ELR (cell line): Measurements from ENCODE around the gene PACS1.
"Not testable (repeated sequence)": the region's sequence is repeated elsewhere in the genome, so short reads cannot be mapped to it uniquely, and the experiment has no call there.

Experiments
- DNase-seq: peaks from one replicate; pipeline ENCODE4 v3.0.0-alpha.2; 2015; ENCODE audit warnings: low read depth

Gene PACS1

DNA sequence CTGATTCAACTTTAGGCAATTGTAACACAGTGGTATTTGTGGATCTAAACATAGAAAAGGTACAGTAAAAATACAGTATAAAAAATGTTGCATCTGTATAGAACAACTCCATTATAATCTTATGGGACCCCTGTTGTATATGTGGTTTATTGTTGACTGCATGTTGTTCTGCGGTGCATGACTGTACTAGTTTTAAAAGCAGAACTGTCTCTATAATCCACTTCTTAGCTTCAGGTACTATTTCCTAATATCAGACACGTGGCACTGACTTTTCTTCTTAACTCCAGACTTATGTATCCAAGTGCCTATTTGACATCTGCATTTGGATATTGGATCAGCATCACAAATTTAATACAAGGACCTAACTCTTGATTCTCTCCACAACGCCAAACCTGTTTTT is 41.1 kb downstream of the PACS1 start:
- DNase-seq, result no peak

DNA sequence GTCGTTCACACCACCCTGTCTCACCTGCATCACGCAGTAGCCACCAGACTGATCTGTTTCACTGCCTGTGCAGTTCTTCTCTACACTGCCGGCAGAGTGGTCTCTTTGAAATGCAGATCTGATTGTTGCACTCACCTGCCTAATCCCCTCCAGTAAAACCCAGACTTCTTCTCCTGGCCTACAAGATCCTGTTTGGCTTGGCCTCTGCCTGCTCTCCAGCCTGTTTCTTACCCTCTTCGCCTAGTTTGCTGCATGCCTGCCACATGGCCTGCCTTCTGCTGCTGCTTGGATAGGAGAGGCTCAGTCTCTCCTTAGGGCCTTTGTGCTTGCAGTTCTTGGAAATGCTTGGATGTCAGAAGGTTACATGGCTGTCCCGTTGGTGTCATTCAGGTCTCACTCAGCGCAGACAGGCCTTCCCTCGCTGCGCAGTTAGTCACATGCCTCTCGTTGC is 42.0 kb downstream of the PACS1 start:
- DNase-seq, result peak; percentile 15

DNA sequence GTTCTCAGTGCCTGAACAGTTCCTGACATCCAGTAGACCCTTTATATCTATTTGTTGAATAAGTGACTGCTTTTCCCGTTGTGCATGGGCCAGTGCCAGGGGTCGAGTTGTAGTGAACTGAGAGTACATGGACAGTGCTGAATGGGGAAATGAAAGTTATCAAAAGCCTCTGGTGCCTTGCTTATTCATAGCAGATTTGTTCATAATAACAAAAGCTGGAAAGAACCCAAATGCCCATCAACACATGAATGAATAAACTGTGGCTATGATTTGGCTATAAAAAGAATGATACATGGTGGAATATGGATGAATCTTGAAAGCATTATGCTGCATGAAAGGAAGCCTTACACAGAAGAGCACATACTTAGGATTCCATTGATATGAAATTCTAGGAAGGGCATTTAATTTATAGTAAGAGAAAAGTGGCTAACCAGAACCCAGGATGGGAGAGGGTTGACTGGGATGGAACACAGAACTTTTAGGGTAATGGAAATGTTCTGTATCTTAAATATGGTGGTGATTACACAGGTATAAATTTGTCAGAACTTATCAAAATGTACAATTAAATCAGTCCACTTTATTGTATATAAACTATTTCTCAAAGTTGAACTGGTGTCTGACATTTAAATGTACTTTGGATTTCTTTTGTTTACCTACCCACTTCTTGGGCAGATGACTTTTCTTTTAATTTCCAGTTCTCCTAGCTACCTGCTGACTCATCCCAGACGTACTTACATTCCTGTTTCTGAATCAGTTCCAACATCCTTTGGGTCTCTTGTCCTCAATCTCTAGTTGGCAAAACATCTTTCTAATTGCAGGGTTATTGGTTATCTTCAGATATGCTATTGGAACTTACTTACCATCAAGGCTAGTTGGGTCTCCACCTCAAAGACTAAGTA is 42.8 kb downstream of the PACS1 start:
- peak; percentile 97 for DNase-seq

DNA sequence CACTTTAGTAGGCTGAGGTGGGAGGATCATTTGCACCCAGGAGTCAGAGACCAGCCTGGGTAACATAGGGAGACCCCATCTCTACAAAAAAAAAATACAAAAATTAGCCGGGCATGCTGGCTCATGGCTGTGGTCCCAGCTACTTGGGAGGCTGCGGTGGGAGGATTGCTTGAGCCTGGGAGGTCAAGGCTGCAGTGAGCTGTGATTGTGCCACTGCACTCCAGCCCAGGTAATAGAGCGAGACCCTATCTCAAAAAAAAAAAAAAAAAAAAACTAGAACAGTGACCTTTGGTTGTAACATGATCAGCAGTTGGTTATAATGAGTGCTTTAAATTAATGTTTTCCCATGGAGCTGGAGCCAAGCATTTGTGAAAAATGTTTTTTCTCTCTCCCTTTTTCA is 44.9 kb downstream of the PACS1 start:
- not testable (repeated sequence) for DNase-seq

DNA sequence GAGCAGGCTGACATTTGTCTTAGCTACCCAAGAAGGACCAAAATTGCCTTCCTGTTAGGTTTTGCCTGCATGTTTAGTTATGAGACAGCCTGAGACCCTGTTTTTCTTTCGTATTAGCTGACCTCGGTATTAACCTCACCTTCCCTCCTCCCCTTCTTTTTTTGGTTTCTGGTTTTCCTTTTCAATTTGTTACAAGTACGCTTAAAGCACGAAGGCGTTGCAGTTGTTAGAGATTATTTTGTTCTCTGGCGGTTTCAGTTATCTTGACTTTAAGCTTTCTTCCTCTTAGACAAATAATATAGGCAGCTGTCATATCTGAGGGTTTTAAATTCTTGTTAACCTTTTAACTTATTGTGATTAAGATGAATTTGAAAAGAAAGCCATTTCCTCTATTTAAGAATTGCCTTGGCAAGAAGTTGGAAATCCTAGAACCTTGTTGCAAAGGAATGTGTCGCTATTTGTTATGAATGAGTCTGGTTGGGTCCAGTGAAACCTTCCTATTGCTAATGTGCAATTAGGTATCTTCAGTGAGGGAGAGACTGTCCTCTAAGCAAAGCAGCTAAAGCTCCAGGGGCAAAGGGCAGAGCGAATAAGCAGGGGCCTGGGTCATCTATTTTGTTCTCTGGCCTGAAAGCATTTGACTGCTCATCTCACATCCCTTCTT is 45.7 kb downstream of the PACS1 start:
- no peak for DNase-seq

DNA sequence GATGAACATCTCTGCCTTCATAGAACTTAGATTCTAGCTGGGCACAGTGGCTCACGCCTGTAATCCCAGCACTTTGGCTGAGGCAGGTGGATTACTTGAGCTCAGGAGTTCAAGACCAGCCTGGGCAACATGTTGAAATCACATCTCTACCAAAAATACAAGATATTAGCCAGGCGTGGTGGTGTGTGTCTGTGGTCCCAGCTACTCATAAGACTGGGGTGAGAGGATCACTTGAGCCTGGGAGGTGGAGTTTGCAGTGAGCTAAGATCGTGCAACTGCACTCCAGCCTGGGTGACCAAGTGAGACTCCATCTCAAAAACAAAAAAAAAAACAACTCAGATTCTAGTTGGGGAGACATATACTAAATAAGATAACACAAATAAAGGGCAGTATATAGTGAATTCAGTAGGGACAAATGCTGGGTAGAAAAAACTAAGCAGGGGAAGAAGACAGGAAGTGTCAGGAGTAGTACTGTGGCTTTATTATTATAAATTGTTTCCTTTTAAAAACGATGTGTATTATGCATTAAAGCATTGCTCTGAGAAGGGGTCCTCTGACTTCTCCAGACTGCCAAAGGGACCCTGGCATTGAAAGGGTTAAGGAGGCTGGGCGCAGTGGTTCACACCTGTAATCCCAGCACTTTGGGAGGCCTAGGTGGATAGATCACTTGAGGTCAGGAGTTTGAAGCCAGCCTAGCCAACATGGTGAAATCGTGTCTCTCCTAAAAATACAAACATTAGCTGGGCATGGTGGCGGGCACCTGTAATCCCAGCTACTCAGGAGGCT is 46.7 kb downstream of the PACS1 start:
- DNase-seq, result no peak

DNA sequence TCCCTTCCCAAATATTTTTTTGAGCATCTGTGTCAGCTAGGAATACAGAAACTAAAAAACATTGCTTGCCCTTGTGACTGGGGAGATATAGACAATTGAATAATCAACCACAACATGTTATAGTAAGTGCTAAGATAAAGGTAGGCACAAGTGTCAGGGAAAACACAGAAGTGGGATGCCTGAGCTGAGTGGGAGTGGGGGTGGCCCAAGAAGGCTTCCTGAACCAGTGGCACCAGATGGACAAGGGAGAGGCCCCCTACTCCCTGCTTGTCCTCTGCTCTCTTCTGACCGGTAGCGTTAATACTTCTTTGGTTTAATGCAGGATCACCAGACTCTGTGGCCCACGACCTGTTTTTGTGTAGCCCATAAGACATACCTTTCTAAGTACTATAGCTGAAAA is 48.8 kb downstream of the PACS1 start:
- no peak for DNase-seq

DNA sequence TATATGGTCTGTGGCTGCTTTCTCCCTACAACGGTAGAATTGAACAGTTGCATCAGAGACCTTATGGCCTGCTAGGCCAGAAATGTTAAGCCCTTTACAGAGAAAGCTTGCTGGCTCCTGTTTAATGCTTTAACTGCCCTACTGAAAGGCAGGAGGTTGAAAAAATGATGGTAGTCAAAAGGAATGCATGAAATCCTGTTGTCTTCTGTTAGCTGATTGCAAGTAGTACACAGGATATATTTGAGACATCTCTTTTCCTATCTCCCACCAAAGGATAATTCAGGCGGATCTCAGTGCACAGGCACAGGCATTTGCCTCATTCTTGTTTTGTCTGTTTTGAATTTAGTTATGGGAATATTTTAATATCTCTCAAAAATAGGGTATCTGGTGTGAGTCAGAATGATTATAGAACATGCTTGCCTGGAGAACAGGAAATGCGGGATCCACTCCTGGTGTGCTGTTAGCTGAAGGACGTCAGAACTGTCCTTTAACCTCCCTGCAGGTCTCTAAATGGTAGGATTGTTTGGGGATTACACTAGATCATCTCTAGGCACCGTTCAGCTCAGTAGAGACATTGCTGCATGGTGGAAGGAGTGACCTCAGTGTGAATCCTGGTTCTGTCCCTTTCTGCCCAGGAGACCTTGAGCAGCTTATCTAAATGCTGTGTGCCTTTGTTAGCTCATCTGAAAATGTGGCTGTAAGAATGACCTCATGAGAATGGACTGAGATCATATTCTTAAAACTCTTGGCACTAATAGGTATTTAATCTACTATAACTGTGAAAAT is 49.5 kb downstream of the PACS1 start:
- peak; percentile 89 for DNase-seq

DNA sequence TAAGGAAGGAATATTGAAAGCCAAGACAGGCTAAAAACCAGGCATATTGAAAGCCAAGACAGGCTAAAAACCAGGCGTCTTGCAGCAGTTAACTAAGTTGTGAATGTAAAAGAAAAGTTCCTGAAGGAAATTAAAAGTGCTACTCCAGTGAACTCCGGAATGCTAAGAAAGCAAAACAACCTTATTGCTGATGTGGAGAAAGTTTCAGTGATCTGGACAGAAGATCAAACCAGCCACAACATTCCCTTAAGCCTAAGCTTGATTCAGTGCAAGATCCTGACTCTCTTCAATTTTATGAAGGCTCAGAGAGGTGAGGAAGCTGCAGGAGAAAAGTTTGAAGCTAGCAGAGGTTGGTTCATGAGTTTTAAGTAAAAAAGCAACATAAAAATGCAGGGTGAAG is 51.4 kb downstream of the PACS1 start:
- no peak for DNase-seq

DNA sequence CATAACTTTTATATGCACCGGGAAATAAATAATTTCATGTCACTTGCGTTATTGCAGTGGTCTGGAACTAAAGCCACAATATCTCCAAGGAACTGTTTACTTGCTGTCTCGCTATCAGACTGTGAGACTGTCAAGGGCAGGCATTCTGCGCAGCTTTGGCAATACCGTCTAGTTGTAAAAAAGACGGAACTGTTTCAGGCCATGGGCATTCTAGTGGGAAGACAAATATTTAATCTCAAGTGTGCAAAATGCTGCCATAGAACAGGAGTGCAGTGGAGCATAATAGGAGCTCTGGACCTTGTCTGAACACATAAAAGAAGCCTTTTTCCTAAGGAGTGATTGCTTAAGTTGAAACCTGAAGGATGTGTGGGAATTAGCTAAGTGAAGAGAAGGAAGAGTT is 53.8 kb downstream of the PACS1 start:
- no peak for DNase-seq

DNA sequence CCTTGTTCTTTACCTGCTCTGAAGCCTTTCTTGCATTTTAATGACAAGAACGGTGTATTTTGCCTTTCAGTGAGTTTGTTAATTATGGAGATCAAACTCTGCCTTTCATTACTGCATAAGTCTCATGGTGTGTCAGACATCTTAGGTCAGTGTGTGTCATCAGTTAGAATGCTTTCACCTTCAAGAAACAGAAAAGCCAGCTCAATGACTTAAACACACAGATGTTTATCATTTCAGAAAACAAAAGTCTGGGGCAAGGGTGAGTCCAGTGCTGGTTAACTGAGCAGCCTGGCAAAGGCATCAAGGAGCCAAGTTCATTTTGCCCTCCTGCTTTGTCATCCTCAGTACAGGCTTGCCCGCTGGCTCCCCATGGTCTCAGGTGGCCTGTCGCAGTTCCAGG is 54.5 kb downstream of the PACS1 start:
- DNase-seq, result peak; percentile 86

DNA sequence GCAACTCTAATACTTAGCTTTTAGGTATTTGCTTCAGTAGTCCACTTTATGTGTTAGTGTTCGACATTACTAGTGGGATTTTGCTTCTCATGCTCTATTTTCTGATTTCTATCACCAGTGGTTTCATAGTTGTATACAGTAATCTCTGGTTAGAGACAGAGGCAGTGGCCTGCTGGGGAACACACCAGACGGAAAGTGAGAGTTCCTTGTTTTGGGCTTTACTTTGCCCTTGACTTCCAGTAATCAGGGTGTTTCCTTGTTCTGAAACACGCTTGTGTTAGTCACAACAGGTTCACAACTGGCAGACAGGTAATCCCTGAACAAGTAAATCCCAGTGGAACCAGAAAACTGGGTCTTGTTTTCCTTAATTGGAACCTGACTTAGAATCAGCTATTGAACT is 56.0 kb downstream of the PACS1 start:
- DNase-seq, result no peak

DNA sequence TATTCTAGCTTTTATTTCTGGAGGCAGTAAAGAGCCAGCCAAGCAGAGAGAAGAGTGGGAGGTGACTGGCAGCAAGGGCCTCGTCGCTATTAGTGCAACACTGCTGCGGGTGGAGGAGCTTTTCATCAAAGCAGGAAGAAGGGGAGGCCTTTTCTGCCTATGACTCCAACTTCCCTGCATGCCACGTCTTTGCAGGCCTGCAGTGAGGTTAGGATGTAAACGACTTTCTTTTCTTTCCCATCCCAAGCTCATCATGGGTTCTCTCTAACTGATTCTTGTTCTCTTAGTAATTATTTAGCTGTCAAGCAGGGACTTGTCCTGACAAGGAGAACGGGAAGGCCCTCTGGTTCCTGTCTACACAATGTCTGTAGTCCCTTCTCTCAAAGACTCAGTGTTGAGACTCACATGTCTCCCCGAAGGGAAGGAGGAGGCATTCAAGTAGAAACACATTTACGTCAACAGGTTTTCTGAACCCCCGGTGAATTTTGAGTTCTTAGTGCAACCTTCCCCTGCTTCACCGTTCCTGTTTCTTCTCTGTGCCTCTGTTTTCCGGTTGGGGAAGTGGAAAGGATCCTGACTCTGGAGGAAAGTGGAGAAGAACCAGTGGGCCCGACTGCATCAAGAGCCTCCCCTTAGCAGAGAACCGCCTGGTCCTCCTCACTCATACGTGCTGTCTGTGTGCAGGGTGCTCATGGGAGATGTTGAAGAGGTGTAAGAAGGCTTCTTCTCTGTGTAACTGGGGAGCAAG is 56.9 kb downstream of the PACS1 start:
- DNase-seq, result peak; percentile 73

DNA sequence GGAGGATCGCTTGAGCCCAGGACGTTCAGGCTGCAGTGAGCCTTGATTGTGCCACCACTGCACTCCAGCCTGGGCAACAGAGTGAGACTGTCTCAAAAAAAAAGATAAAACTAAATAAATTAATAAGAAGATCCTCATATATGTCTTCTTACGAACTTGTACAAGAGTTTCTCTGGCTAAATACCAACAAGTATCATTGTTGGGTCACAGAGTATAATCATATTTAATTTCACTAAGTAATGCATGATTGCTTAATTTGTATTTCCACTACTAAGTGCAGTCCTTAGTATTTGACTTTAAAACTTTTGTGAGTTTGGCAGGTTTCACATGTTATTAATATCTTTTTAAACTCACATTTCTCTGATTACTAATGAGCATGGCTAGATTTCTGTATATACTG is 60.9 kb downstream of the PACS1 start:
- DNase-seq, result no peak

DNA sequence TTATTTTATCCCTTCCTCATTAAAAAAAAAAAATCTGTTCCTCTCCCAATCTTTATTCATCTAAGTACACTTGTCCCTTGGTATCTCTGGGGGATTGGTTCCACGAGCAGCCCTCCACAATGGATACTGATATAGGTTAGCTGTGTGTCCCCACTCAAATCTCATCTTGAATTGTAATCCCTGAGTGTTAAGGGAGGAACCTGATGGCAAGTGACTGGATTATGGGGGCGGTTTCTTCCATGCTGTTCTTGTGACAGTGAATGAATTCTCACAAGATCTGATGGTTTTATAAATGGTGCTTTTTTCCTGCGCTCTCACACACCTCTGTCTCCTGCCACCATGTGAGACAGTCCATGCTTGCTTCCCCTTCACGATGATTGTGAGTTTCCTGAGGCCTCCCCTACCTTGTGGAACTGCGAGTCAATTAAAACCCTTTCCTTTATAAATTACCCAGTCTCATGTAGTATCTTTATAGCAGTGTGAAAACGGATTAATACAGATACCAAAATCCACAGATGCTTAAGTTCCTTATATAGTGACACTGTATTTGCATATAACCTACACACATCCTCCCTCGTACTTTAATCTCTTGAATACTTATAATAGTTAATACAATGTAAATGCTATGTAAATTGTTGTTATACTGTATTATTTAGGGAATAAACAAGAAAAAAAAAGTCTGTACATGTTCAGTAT is 62.0 kb downstream of the PACS1 start:
- no peak for DNase-seq

DNA sequence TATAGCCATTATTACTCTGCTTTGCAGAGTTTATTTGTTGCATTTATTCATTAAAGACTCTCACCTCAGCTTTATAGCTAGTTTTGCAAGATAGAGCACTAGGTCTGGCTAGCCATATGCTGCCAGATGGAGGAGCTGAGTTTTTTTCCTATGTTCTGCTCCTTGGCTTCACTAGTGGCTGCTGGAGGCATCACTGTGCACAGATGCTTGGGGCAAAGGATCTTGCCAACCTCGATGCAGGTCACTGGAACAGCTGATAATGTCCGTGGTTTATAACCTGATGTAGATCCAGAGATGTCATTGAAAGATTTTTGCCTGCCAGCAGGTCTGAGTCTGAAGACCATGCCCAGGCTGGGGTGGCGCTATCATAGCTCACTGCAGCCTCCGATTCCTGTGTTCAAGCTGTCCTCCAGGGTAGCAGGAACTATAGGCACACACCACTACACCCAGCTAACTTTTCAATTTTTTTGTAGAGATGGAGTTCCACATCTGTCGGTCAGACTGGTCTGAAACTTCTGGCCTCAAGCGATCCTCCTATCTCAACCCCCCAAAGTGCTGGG is 63.2 kb downstream of the PACS1 start:
- DNase-seq, result no peak

DNA sequence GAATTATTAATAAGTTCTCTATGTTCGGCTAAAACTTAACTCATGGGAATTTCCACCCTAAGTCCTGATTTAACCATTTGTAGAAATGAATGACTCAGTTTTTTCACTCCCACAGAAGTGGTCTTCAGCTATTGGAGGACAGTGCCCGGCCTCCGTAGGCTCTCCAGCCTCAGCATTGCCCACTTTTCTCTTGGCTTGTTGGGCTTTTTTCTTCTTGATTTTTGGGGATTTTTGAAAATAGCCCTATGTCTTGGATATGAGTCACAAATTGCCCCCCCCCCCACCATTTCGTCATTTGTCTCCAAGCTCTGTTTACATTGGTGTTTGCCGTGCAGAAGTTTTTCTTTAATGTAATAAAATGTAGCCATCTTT is 66.7 kb downstream of the PACS1 start:
- peak; percentile 66 for DNase-seq

DNA sequence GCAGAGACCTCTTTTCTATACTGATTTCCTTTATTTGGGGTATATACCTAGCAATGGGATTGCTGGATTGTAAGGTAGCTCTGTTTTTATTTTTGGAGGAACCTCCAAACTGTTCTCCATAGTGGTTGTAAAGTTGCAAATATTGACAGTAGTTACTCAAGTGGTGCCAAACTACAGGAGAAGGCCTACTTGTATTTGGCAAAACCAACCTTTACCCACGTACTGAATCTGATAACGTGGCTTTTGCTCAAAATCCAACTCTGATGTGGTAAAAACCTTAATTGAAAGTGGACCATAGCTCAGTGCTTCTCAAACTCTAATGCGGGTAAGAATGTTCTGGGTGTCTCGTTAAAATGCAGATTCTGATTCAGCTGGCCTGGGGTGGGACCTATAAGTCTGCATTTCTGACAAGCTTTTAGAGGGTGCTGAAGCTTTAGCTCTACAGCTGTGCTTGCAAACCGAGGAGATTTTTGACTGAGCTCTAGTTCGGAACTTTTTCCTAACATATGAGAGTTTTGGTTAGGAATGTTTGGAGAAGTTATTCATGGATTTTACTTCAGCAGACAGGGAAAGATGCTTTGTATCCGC is 69.8 kb downstream of the PACS1 start:
- DNase-seq, result no peak

DNA sequence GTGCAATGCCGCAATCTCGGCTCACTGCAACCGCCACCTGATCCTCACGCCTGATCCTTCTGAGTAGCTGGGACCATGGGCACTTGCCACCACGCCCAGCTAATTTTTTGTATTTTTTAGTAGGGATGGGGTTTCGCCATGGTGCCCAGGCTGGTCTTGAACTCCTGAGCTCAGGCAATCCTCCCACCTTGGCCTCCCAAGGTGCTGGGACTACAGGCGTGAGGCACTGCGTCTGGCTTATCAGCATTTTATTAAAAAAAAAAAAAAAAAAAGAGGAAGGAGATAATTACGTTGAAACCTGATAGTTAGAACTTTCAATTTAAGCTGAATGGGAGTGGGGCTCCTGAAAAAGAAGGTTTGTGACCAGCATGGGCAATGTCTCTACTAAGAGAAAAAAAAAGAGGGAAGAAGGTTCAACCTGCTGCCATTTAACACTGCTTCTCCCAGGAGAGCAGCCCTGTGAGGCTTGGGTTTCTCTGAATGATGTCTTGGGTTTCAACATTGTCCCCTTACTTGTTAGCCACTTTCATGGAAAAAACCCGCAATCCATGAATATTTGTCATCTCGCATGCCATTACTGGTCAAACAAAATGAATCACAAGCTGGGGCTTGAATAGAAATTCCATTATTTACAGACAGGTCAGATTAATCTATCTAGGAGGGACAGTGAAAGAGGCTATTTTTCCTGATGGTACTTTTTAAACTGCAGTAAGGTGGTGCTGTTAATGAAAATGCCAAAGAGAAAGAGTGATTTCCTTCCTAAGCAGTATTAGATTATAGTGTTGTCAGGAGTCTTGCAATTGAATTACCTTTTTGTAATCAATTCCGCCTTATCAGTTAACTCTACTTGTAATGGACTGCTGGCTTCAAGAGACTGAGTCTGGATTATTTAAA is 72.5 kb downstream of the PACS1 start:
- peak; percentile 80 for DNase-seq
